DND-41 (cell line): ENCODE results near the gene RETN.
"Not testable (repeated sequence)": the region's sequence is repeated elsewhere in the genome, so short reads cannot be mapped to it uniquely, and the experiment has no call there.

ENCODE experiments used
- ATAC-seq: fragments of 200-7000 bp; cut with Tn5 transposase; 3 replicates; pipeline ENCODE4 v1.9.1; 2021; ENCODE audit warnings: low read depth; ENCODE audit not compliant: insufficient read depth
- DNase-seq: peaks from one replicate; pipeline ENCODE4 v3.0.0-alpha.2; 2020
- H2AFZ ChIP-seq: 2 replicates; pipeline ENCODE4 v1.6.0; 2012; ENCODE audit warnings: low read depth, low read length
- H3K27ac ChIP-seq: 2 replicates; pipeline ENCODE4 v1.5.1; 2012; ENCODE audit warnings: low read length, inconsistent platforms
- H3K27me3 ChIP-seq: fragments of 200-600 bp; sonication (generic); 2 replicates; pipeline ENCODE4 v1.6.0; 2012; ENCODE audit warnings: low read length, mild to moderate bottlenecking, inconsistent platforms; ENCODE audit not compliant: insufficient read depth, poor library complexity
- H3K36me3 ChIP-seq: 2 replicates; pipeline ENCODE4 v1.5.1; 2012; ENCODE audit warnings: low read length, inconsistent platforms; ENCODE audit not compliant: insufficient read depth
- H3K4me1 ChIP-seq: 2 replicates; pipeline ENCODE4 v1.5.1; 2012; ENCODE audit warnings: mild to moderate bottlenecking, low read length; ENCODE audit not compliant: insufficient read depth
- H3K4me2 ChIP-seq: 2 replicates; pipeline ENCODE4 v1.6.0; 2012; ENCODE audit warnings: mild to moderate bottlenecking, moderate library complexity, low read length, inconsistent platforms; ENCODE audit not compliant: insufficient read depth
- H3K4me3 ChIP-seq, 2 experiments: fragments of 200-600 bp in 1 of 2; shearing (Covaris generic) in 1 of 2; 2 replicates each; pipeline ENCODE4 v1.5.1; 2012 to 2016; ENCODE audit warnings: inconsistent platforms in 2 of 2, low read length in 2 of 2, mild to moderate bottlenecking in 2 of 2, low read depth in 1 of 2, moderate library complexity in 1 of 2
- H3K79me2 ChIP-seq: 2 replicates; pipeline ENCODE4 v1.6.0; 2012; ENCODE audit warnings: low read length, inconsistent platforms; ENCODE audit not compliant: insufficient read depth
- H3K9ac ChIP-seq: 2 replicates; pipeline ENCODE4 v1.6.0; 2012; ENCODE audit warnings: low read depth, mild to moderate bottlenecking, inconsistent platforms, low read length, moderate library complexity
- H3K9me3 ChIP-seq: 2 replicates; pipeline ENCODE4 v1.5.1; 2012; ENCODE audit warnings: low read length, moderate library complexity, mild to moderate bottlenecking, inconsistent platforms; ENCODE audit not compliant: insufficient read depth, severe bottlenecking
- H4K20me1 ChIP-seq: 2 replicates; pipeline ENCODE4 v1.6.0; 2012; ENCODE audit warnings: low read length; ENCODE audit not compliant: insufficient read depth
- EZH2 ChIP-seq: IDR thresholded peaks from 3 replicates; pipeline ENCODE4 v1.6.1; 2012; ENCODE audit warnings: borderline replicate concordance, low read depth, mild to moderate bottlenecking, moderate library complexity, low read length, inconsistent platforms; ENCODE audit not compliant: severe bottlenecking
- TF ChIP-seq, protein P1 (sequence below): IDR thresholded peaks from 2 replicates; pipeline ENCODE4 v1.5.1; 2012; ENCODE audit warnings: borderline replicate concordance, low read length, moderate library complexity, mild to moderate bottlenecking; ENCODE audit not compliant: poor library complexity, severe bottlenecking; ENCODE audit errors: extremely low read depth

RETN gene

DNA sequence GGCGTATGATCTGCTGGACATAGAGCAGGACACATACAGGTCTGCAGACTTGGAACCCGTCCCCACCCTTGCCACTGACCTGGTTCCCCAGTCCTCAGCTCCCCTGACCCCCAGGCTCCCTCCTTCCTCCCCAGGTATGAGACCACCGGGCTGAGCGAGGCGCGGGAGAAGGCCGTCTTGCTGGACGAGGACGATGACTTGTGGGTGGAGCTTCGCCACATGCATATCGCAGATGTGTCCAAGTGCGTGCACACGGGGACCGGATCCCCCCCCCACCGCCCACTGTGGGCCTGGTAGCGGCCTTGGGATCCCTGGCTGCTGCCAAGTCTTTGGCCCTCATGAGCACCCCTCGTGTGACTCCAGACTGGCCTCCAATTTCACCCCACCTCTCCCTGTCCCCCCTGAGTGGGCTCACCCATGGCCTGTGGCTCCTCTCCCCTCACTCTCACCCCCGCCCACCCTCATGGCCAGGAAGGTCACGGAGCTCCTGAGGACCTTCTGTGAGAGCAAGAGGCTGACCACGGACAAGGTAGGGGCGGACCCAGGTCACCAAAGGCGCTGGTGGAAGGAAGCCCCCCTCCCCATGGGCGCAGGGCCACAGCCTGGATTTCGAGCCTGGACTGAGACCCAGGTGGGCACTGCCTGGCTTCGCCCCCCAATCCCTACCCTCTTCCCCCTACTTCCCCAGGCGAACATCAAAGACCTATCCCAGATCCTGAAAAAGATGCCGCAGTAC lies 26.4 kb upstream of the RETN start:
- ATAC-seq: no peak
- H3K27ac ChIP-seq: no peak overlapping the region
- H3K27me3 ChIP-seq: no peaks in the 10 kb centered on the region
- peaks cover 5% of the 10 kb centered on the region for H3K9me3 ChIP-seq
- H3K9ac ChIP-seq: no peak overlapping the region
- DNase-seq: no peak
- no peak overlapping the region for H2AFZ ChIP-seq
- H3K4me1 ChIP-seq: no peaks in the 10 kb centered on the region
- H3K36me3 ChIP-seq: no peaks in the 10 kb centered on the region
- no peak overlapping the region for H3K4me2 ChIP-seq
- H3K4me3 ChIP-seq: no peak overlapping the region
- TF ChIP-seq EZH2: no peak
- TF ChIP-seq, protein P1, sequence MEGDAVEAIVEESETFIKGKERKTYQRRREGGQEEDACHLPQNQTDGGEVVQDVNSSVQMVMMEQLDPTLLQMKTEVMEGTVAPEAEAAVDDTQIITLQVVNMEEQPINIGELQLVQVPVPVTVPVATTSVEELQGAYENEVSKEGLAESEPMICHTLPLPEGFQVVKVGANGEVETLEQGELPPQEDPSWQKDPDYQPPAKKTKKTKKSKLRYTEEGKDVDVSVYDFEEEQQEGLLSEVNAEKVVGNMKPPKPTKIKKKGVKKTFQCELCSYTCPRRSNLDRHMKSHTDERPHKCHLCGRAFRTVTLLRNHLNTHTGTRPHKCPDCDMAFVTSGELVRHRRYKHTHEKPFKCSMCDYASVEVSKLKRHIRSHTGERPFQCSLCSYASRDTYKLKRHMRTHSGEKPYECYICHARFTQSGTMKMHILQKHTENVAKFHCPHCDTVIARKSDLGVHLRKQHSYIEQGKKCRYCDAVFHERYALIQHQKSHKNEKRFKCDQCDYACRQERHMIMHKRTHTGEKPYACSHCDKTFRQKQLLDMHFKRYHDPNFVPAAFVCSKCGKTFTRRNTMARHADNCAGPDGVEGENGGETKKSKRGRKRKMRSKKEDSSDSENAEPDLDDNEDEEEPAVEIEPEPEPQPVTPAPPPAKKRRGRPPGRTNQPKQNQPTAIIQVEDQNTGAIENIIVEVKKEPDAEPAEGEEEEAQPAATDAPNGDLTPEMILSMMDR: no peak
- H3K79me2 ChIP-seq: no peaks in the 10 kb centered on the region
- H4K20me1 ChIP-seq: no peaks in the 10 kb centered on the region

DNA sequence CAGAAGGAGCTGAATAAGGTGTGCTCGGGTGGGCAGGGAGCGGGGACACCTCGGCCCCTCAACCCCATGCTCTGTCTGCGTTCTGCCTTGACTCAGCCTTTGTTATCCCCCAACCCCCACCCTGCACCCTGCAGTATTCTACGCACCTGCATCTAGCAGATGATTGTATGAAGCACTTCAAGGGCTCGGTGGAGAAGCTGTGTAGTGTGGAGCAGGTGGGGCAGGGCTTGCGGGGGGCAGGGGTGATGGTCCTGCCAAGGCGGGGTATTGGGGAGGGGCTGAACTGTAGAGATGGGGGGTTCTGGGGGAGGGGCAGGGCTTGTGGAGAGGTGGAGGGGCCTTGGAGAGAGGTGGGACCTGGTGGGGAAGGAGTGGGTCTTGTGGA lies 25.8 kb upstream of the RETN start:
- DNase-seq (no peak), ATAC-seq (no peak; the same call in 2 of the 3 replicates)
- Histone ChIP-seq H3K4me3 (no peak overlapping the region), H3K36me3 (no peaks in the 10 kb centered on the region), H3K4me2 (no peak overlapping the region), H3K79me2 (no peaks in the 10 kb centered on the region), H2AFZ (no peak overlapping the region), H3K9ac (no peak overlapping the region), H4K20me1 (no peaks in the 10 kb centered on the region), H3K9me3 (peaks cover 5% of the 10 kb centered on the region), H3K4me1 (no peaks in the 10 kb centered on the region), H3K27ac (no peak overlapping the region), H3K27me3 (no peaks in the 10 kb centered on the region)
- TF ChIP-seq, protein P1: no peak
- TF ChIP-seq EZH2: no peak

DNA sequence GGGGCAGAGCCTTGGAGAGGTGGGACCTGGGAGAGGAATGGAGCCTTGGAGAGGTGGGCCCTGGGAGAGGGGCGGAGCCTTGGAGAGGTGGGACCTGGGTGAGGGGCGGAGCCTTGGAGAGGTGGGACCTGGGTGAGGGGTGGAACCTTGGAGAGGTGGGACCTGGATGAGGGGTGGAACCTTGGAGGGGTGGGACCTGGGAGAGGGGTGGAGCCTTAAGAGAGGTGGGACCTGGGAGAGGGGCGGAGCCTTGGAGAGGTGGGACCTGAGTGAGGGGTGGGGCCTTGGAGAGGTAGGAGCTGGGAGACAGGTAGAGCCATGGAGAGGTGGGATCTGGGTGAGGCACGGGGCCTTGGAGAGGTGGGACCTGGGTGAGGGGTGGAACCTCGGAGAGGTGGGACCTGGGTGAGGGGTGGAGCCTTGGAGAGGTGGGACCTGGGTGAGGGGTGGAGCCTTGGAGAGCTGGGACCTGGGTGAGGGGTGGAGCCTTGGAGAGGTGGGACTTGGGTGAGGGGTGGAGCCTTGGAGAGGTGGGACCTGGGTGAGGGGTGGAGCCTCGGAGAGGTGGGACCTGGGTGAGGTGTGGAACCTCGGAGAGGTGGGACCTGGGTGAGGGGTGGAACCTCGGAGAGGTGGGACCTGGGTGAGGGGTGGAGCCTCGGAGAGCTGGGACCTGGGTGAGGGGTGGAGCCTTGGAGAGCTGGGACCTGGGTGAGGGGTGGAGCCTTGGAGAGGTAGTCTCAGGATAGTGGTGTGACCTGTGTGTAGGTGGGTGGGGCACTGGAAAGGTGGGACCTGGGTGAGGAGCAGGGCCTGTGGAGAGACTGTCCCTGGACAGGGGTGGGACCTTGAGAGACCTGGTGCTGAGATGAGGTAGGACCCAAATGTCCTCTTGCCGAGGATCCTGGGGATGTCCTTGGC lies 25.0 kb upstream of the RETN start:
- not testable (repeated sequence) for DNase-seq, H3K4me2 ChIP-seq, ATAC-seq, H3K36me3 ChIP-seq, H3K27me3 ChIP-seq, H3K27ac ChIP-seq, H3K79me2 ChIP-seq, H3K9ac ChIP-seq, H3K4me3 ChIP-seq, H4K20me1 ChIP-seq, H3K4me1 ChIP-seq, H3K9me3 ChIP-seq, H2AFZ ChIP-seq

DNA sequence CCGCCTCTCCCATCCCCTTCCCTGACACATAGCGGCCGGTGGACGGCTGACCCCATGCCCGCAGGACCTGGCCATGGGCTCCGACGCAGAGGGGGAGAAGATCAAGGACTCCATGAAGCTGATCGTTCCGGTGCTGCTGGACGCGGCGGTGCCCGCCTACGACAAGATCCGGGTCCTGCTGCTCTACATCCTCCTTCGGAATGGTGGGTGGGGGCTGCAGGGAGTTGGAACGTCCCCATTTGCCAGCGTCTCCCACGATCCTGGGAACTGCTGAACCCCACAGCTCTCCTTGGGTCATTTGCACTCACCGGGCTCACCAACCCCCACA lies 24.3 kb upstream of the RETN start:
- TF ChIP-seq, protein P1: no peak
- no peak for TF ChIP-seq EZH2
- H3K79me2 ChIP-seq: no peaks in the 10 kb centered on the region
- no peaks in the 10 kb centered on the region for H3K36me3 ChIP-seq
- ATAC-seq (no peak), DNase-seq (no peak)
- H3K27ac ChIP-seq: no peak overlapping the region
- peaks cover 5% of the 10 kb centered on the region for H3K9me3 ChIP-seq
- no peak overlapping the region for H3K4me3 ChIP-seq
- H3K27me3 ChIP-seq: no peaks in the 10 kb centered on the region
- H2AFZ ChIP-seq: no peak overlapping the region
- H3K4me1 ChIP-seq: no peaks in the 10 kb centered on the region
- H4K20me1 ChIP-seq: no peaks in the 10 kb centered on the region
- H3K9ac ChIP-seq: no peak overlapping the region
- H3K4me2 ChIP-seq: no peak overlapping the region
